IgD-negative memory B cell (primary cell): ENCODE data around the gene ZNF486. TPM values are rescaled to one million over a fixed set of nuclear protein-coding genes. Genes with fewer than 3 reads are reported as not detected.
"Not testable (repeated sequence)": the region's sequence is repeated elsewhere in the genome, so short reads cannot be mapped to it uniquely, and the experiment has no call there.

Source experiments
- H3K27ac Mint-ChIP-seq, 3 donors: one replicate each; pipeline ENCODE4 v1.8.0; 2020 to 2022; ENCODE audit warnings: mild to moderate bottlenecking in 3 of 3, mixed read lengths in 3 of 3, moderate library complexity in 1 of 3
- H3K27me3 Mint-ChIP-seq: one replicate; pipeline ENCODE4 v1.8.0; 2021; ENCODE audit warnings: mixed read lengths
- H3K36me3 Mint-ChIP-seq: one replicate; pipeline ENCODE4 v1.8.0; 2020; ENCODE audit warnings: mild to moderate bottlenecking, mixed read lengths
- H3K4me1 Mint-ChIP-seq, 3 donors: one replicate each; pipeline ENCODE4 v1.8.0; 2020 to 2022; ENCODE audit warnings: mixed read lengths in 3 of 3, mild to moderate bottlenecking in 1 of 3
- H3K4me3 Mint-ChIP-seq, 4 donors: one replicate each; pipeline ENCODE4 v1.8.0; 2020 to 2022; ENCODE audit warnings: mild to moderate bottlenecking in 4 of 4, mixed read lengths in 4 of 4, moderate library complexity in 3 of 4
- H3K9me3 Mint-ChIP-seq, 3 donors: one replicate each; pipeline ENCODE4 v1.8.0; 2020 to 2021; ENCODE audit warnings: mixed read lengths in 3 of 3, mild to moderate bottlenecking in 1 of 3
- polyA plus RNA-seq: library from polyadenylated mRNA; unstranded; fragments of 300-500 nt; fragmentation: Illumina TruSeq; gene quantifications from one replicate; pipeline ENCODE4 v1.2.3, GENCODE V29; 2021

ZNF486 gene
- polyA plus RNA-seq = 6.2 TPM

GRCh38 chr19:20167020-20167644 lies at the start of gene ZNF486:
Gene ZNF486 (plus strand): TSS chr19:20167214. CDS start chr19:20167331, 117 bp downstream.
- peaks cover 5 to 9% (median 9%) of the 10 kb centered on the region in 3 donors for H3K9me3 Mint-ChIP-seq
- H3K36me3 Mint-ChIP-seq = peaks cover 14% of the 10 kb centered on the region
- peak within 1 kb of the TSS; percentile 66 to 97 (median 93) for H3K27ac Mint-ChIP-seq

GRCh38 chr19:20118064-20118839 lies 48.8 kb upstream of the ZNF486 start:
- peaks cover 17% of the 10 kb centered on the region for H3K36me3 Mint-ChIP-seq
- not testable (repeated sequence) for H3K27ac Mint-ChIP-seq, H3K4me1 Mint-ChIP-seq, H3K27me3 Mint-ChIP-seq
- H3K4me3 Mint-ChIP-seq = peak overlapping the region in 1 of 4 donors; percentile 10
- H3K9me3 Mint-ChIP-seq = peaks cover 18 to 42% (median 39%) of the 10 kb centered on the region in 3 donors

More at GRCh38 chr19:20167020-20167644, at the start of gene ZNF486:
- Mint-ChIP-seq H3K27me3 (no peaks in the 10 kb centered on the region), H3K4me3 (peak within 1 kb of the TSS; percentile 92 to 100 (median 96)), H3K4me1 (peaks cover 23 to 38% (median 28%) of the 10 kb centered on the region in 3 donors)

DNA sequence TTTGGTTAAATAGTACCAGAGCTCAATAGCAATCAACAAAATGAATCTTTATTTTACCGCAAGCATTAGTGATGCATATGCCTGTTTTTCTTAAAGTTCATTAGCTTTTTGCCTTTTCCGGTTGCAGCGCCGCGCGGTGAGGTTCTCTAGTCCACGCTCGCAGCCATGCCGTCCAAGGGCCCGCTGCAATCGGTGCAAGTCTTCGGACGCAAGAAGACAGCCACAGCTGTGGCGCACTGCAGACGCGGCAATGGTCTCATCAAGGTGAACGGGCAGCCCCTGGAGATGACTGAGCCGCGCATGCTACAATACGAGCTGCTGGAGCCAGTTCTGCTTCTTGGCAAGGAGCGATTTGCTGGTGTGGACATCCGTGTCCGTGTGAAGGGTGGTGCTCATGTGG lies 42.1 kb upstream of the ZNF486 start:
- H3K9me3 Mint-ChIP-seq = peaks cover 13 to 32% (median 28%) of the 10 kb centered on the region in 3 donors
- H3K36me3 Mint-ChIP-seq = peaks cover 13% of the 10 kb centered on the region
- H3K27me3 Mint-ChIP-seq = no peaks in the 10 kb centered on the region
- no peak overlapping the region for H3K27ac Mint-ChIP-seq
- H3K4me3 Mint-ChIP-seq = no peak overlapping the region
- H3K4me1 Mint-ChIP-seq = no peaks in the 10 kb centered on the region

DNA sequence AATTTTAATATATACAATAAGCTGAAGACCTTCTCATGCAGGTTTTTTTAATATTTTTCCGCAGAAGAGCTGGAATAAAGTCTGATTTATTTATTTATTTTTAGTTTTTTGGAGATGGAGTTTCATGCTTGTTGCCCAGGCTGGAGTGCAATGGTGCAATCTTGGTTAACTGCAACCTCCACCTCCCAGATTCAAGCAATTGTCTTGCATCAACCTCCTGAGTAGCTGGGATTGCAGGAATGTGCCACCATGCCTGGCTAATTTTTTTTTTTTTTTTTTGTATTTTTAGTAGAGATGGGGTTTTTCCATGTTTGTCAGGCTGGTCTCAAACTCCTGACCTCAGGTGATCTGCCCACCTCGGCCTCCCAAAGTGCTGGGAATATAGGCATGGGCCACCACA lies 34.1 kb upstream of the ZNF486 start:
- not testable (repeated sequence) for H3K27me3 Mint-ChIP-seq, H3K4me1 Mint-ChIP-seq, H3K27ac Mint-ChIP-seq, H3K36me3 Mint-ChIP-seq, H3K4me3 Mint-ChIP-seq
- H3K9me3 Mint-ChIP-seq = peaks cover 6 to 15% (median 7%) of the 10 kb centered on the region in 3 donors

- not testable (repeated sequence) for H3K4me3 Mint-ChIP-seq, H3K4me1 Mint-ChIP-seq, H3K27ac Mint-ChIP-seq, H3K27me3 Mint-ChIP-seq, H3K36me3 Mint-ChIP-seq
- H3K9me3 Mint-ChIP-seq = peaks cover 6 to 15% (median 13%) of the 10 kb centered on the region in 3 donors
Measured at GRCh38 chr19:20137714-20138113, 29.3 kb upstream of the ZNF486 start.

- Mint-ChIP-seq H3K4me3 (no peak overlapping the region), H3K9me3 (peaks cover 2 to 9% (median 3%) of the 10 kb centered on the region in 3 donors), H3K27ac (no peak overlapping the region), H3K4me1 (peaks cover 0 to 2% (median 0%) of the 10 kb centered on the region in 3 donors), H3K36me3 (peaks cover 1% of the 10 kb centered on the region), H3K27me3 (no peaks in the 10 kb centered on the region)
Measured at GRCh38 chr19:20151617-20152145, 15.3 kb upstream of the ZNF486 start.

DNA sequence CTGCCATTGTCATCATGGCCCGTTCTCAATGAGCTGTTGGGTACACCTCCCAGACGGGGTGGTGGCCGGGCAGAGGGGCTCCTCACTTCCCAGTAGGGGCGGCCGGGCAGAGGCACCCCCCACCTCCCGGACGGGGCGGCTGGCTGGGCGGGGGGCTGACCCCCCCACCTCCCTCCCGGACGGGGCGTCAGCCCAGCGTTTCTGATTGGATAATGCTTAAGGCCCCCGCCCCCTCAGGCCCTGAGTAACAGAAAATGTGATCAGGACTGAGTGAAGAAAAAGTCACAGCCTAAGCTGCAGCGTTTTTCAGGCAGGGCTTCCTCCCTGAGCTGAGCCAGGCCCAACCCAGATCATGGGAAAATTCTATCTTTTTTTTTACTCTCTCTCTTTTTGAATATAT lies 14.5 kb upstream of the ZNF486 start:
- not testable (repeated sequence) for H3K4me3 Mint-ChIP-seq, H3K27ac Mint-ChIP-seq, H3K4me1 Mint-ChIP-seq, H3K9me3 Mint-ChIP-seq, H3K27me3 Mint-ChIP-seq, H3K36me3 Mint-ChIP-seq

- H3K4me3 Mint-ChIP-seq = no peak overlapping the region
Measured at GRCh38 chr19:20153281-20153680, 13.7 kb upstream of the ZNF486 start.

DNA sequence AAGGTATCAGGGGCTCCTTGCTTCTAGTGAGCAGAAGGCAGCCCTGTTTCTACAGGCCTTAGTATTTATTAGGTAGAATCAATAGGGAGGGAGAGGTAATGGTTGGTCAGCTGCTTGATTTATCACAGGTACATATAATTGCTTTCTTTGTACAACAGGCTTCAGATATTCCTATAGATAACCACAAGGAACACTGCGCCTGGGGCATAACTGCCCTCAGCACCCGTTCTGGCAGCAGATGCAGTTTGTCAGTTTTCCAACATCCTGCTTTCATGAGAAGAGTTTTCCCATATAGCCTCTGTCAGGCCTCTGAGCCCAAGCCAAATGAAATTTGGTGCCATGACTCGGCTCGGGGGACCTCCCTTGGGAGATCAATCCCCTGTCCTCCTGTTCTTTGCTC lies 12.4 kb upstream of the ZNF486 start:
- H3K27ac Mint-ChIP-seq = no peak overlapping the region
- peaks cover 2 to 18% (median 5%) of the 10 kb centered on the region in 3 donors for H3K9me3 Mint-ChIP-seq
- H3K4me3 Mint-ChIP-seq = peak overlapping the region in 1 of 4 donors; percentile 23
- H3K4me1 Mint-ChIP-seq = no peaks in the 10 kb centered on the region
- H3K27me3 Mint-ChIP-seq = no peaks in the 10 kb centered on the region
- peaks cover 9% of the 10 kb centered on the region for H3K36me3 Mint-ChIP-seq

More at GRCh38 chr19:20153281-20153680, 13.7 kb upstream of the ZNF486 start:
- Mint-ChIP-seq H3K4me1 (no peaks in the 10 kb centered on the region), H3K9me3 (peaks cover 2 to 11% (median 5%) of the 10 kb centered on the region in 3 donors), H3K27me3 (no peaks in the 10 kb centered on the region), H3K27ac (no peak overlapping the region), H3K36me3 (peaks cover 2% of the 10 kb centered on the region)

GRCh38 chr19:20162821-20163220 lies 4.2 kb upstream of the ZNF486 start:
- H3K4me3 Mint-ChIP-seq = peak overlapping the region in 3 of 4 donors; percentile 64 to 82 (median 69)
- H3K4me1 Mint-ChIP-seq = peaks cover 15 to 27% (median 19%) of the 10 kb centered on the region in 3 donors
- H3K9me3 Mint-ChIP-seq = peaks cover 7 to 14% (median 8%) of the 10 kb centered on the region in 3 donors
- peak overlapping the region in 1 of 3 donors; percentile 31 for H3K27ac Mint-ChIP-seq
- H3K36me3 Mint-ChIP-seq = peaks cover 10% of the 10 kb centered on the region
- no peaks in the 10 kb centered on the region for H3K27me3 Mint-ChIP-seq

GRCh38 chr19:20164456-20164855 lies 2.6 kb upstream of the ZNF486 start:
- Mint-ChIP-seq H3K4me1 (peaks cover 15 to 31% (median 19%) of the 10 kb centered on the region in 3 donors), H3K27ac (peak overlapping the region in 2 of 3 donors; percentile 59 to 73), H3K27me3 (no peaks in the 10 kb centered on the region), H3K4me3 (peak overlapping the region in 1 of 4 donors; percentile 50), H3K36me3 (peaks cover 2% of the 10 kb centered on the region), H3K9me3 (peaks cover 5 to 8% (median 7%) of the 10 kb centered on the region in 3 donors)

- H3K27ac Mint-ChIP-seq = no peak overlapping the region
- H3K4me1 Mint-ChIP-seq = peaks cover 19 to 38% (median 26%) of the 10 kb centered on the region in 3 donors
- peak overlapping the region in 1 of 4 donors; percentile 50 for H3K4me3 Mint-ChIP-seq
- peaks cover 4 to 7% (median 5%) of the 10 kb centered on the region in 3 donors for H3K9me3 Mint-ChIP-seq
- H3K36me3 Mint-ChIP-seq = peaks cover 4% of the 10 kb centered on the region
- no peaks in the 10 kb centered on the region for H3K27me3 Mint-ChIP-seq
Measured at GRCh38 chr19:20165971-20166592, 932 bp upstream of the ZNF486 start.

DNA sequence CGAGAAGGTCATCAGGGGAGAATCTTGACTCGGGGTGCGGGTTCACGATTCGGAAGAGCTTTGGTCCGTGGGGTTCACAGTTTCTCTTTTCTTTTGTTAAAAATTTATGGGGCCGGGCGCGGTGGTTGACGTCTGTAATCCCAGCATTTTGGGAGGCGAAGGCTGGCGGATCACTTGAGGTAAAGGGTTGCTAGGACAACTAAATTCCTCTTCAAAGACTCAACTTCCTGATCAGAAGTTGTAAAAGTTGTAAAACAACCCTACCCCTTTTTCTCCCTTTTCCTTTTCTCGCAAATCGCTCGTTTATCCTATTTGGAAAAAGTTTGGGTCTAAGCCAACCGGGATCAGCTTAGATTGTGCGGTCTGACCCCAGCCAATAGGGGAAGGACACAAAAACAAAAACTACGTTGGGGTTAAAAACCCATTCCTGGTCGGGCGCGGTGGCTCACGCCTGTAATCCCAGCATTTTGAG lies 673 bp downstream of the ZNF486 start:
- H3K36me3 Mint-ChIP-seq = peaks cover 15% of the 10 kb centered on the region
- H3K9me3 Mint-ChIP-seq = peaks cover 5 to 9% (median 8%) of the 10 kb centered on the region in 3 donors
- no peaks in the 10 kb centered on the region for H3K27me3 Mint-ChIP-seq
- H3K4me3 Mint-ChIP-seq = peak overlapping the region; percentile 92 to 100 (median 96)
- peak overlapping the region; percentile 66 to 97 (median 93) for H3K27ac Mint-ChIP-seq
- H3K4me1 Mint-ChIP-seq = peaks cover 19 to 32% (median 27%) of the 10 kb centered on the region in 3 donors

- peaks cover 0 to 5% (median 2%) of the 10 kb centered on the region in 3 donors for H3K9me3 Mint-ChIP-seq
- H3K4me3 Mint-ChIP-seq = peak overlapping the region in 1 of 4 donors; percentile 85
- H3K36me3 Mint-ChIP-seq = peaks cover 20% of the 10 kb centered on the region
- H3K27me3 Mint-ChIP-seq = no peaks in the 10 kb centered on the region
- H3K4me1 Mint-ChIP-seq = peaks cover 13 to 22% (median 18%) of the 10 kb centered on the region in 3 donors
- H3K27ac Mint-ChIP-seq = peak overlapping the region in 2 of 3 donors; percentile 67 to 84
Measured at GRCh38 chr19:20171285-20171684, 4.3 kb downstream of the ZNF486 start.
